Keratinocyte (primary cell): ENCODE data around the gene PVALB. TPM values are rescaled to one million over a fixed set of nuclear protein-coding genes. Genes with fewer than 3 reads are reported as not detected.

Source experiments
- DNase-seq: peaks from one replicate; pipeline ENCODE4 v3.0.0-alpha.2; 2011; ENCODE audit warnings: low read depth, missing footprints, low spot score
- FAIRE-seq: peaks from 2 replicates; lab custom pipeline; 2011; peaks lifted over from hg19 to GRCh38; lab: Jason Lieb, UNC
- H2AFZ ChIP-seq: 2 replicates; pipeline ENCODE4 v1.6.0; 2012; ENCODE audit warnings: low read length, control low read depth, inconsistent platforms; ENCODE audit not compliant: control insufficient read depth
- H3K27ac ChIP-seq: 2 replicates; pipeline ENCODE4 v1.5.1; 2011; ENCODE audit warnings: low read length; ENCODE audit not compliant: control insufficient read depth, insufficient read depth
- H3K27me3 ChIP-seq: 3 replicates; pipeline ENCODE4 v1.6.0; 2011; ENCODE audit warnings: low read length; ENCODE audit not compliant: control insufficient read depth, insufficient read depth; ENCODE audit errors: extremely low read depth
- H3K36me3 ChIP-seq, 2 experiments: 2 replicates in 1 of 2; 3 replicates in 1 of 2; pipeline ENCODE4 v1.5.1; 2011; ENCODE audit warnings: low read length in 2 of 2, mild to moderate bottlenecking in 1 of 2; ENCODE audit not compliant: control insufficient read depth in 2 of 2, insufficient read depth in 2 of 2; ENCODE audit errors: extremely low read depth in 1 of 2
- H3K4me1 ChIP-seq: 3 replicates; pipeline ENCODE4 v1.5.1; 2011; ENCODE audit warnings: low read length; ENCODE audit not compliant: control insufficient read depth, insufficient read depth; ENCODE audit errors: extremely low read depth
- H3K4me2 ChIP-seq: 3 replicates; pipeline ENCODE4 v1.6.0; 2011; ENCODE audit warnings: low read depth, low read length; ENCODE audit not compliant: control insufficient read depth, insufficient read depth; ENCODE audit errors: extremely low read depth
- H3K4me3 ChIP-seq, 3 experiments: fragments of 200-600 bp in 1 of 3; sonication (generic) in 1 of 3; 2 replicates in 2 of 3; 3 replicates in 1 of 3; pipeline ENCODE4 v1.5.1; 2011 to 2016; ENCODE audit warnings: low read length in 3 of 3, mild to moderate bottlenecking in 3 of 3, control low read depth in 2 of 3, inconsistent platforms in 1 of 3, low read depth in 1 of 3, mixed read lengths in 1 of 3, mixed run types in 1 of 3, moderate library complexity in 1 of 3; ENCODE audit not compliant: control insufficient read depth in 2 of 3, insufficient read depth in 2 of 3; ENCODE audit errors: extremely low read depth in 1 of 3
- H3K79me2 ChIP-seq: 2 replicates; pipeline ENCODE4 v1.6.0; 2012; ENCODE audit warnings: low read length; ENCODE audit not compliant: control insufficient read depth, insufficient read depth
- H3K9ac ChIP-seq: 3 replicates; pipeline ENCODE4 v1.6.0; 2011; ENCODE audit warnings: low read length; ENCODE audit not compliant: control insufficient read depth, insufficient read depth; ENCODE audit errors: extremely low read depth
- H3K9me1 ChIP-seq: 3 replicates; pipeline ENCODE4 v1.6.0; 2011; ENCODE audit warnings: low read length; ENCODE audit not compliant: control insufficient read depth, insufficient read depth; ENCODE audit errors: extremely low read depth
- H3K9me3 ChIP-seq: 2 replicates; pipeline ENCODE4 v1.5.1; 2012; ENCODE audit warnings: low read depth, low read length; ENCODE audit not compliant: control insufficient read depth
- H4K20me1 ChIP-seq: 3 replicates; pipeline ENCODE4 v1.6.0; 2011; ENCODE audit warnings: low read length; ENCODE audit not compliant: control insufficient read depth, insufficient read depth; ENCODE audit errors: extremely low read depth
- EZH2 ChIP-seq: IDR thresholded peaks from one replicate; pipeline ENCODE4 v1.6.1; 2012; ENCODE audit warnings: inconsistent platforms, mild to moderate bottlenecking, low read length, moderate library complexity
- dilution Hi-C: fragments of 300-500 bp; cut with MboI; formaldehyde crosslinking; loops from one replicate; pipeline ENCODE4 v1.7.0; 2020; ENCODE audit warnings: low sequenced_read_pairs; ENCODE audit not compliant: extremely low pct_ligation_motif_present
- polyA plus RNA-seq, 5 experiments: library from polyadenylated mRNA; depleted of rRNA in 3 of 5; stranded (reverse) in 3 of 5; stranded (forward) in 1 of 5; unstranded in 1 of 5; fragments of >200 nt; gene quantifications; 1 replicate in 1 of 5; 2 replicates in 3 of 5; 3 replicates in 1 of 5; pipeline versions ENCODE4 v1.2.1 to v1.2.3, GENCODE V29; 2011 to 2012; ENCODE audit warnings: missing spikeins in 2 of 5, low read depth in 1 of 5, low replicate concordance in 1 of 5
- TF ChIP-seq, protein P1 (sequence below), 3 experiments: IDR thresholded peaks in 1 of 3; conservative IDR thresholded peaks in 1 of 3; optimal IDR thresholded peaks in 1 of 3; 2 replicates in 2 of 3; 3 replicates in 1 of 3; pipeline versions ENCODE3 to v1.5.1; 2011; ENCODE audit warnings: low read length in 3 of 3, mild to moderate bottlenecking in 3 of 3, moderate library complexity in 2 of 3, control low read depth in 1 of 3, inconsistent platforms in 1 of 3; ENCODE audit not compliant: insufficient read depth in 2 of 3; ENCODE audit errors: extremely low read depth in 1 of 3

Gene PVALB
- polyA plus RNA-seq, 1 donor (not counting 4 experiments of a cell fraction or from before 2014, with no cell fraction given), result not detected

GRCh38 chr22:36819112-36819511 is 2.3 kb upstream of the PVALB start:
- dilution Hi-C loops, result no loop called here
- H3K4me3 ChIP-seq, result no peak overlapping the region
- no peaks in the 10 kb centered on the region for H3K79me2 ChIP-seq
- no peak for DNase-seq
- peaks cover 66% of the 10 kb centered on the region for H3K27me3 ChIP-seq
- H3K9me3 ChIP-seq, result no peaks in the 10 kb centered on the region
- no peak for FAIRE-seq
- H3K4me1 ChIP-seq, result no peaks in the 10 kb centered on the region
- H3K9ac ChIP-seq, result no peak overlapping the region
- H2AFZ ChIP-seq, result no peak overlapping the region
- no peak overlapping the region for H3K27ac ChIP-seq
- no peaks in the 10 kb centered on the region for H4K20me1 ChIP-seq
- TF ChIP-seq EZH2, result no peak
- TF ChIP-seq, protein P1, sequence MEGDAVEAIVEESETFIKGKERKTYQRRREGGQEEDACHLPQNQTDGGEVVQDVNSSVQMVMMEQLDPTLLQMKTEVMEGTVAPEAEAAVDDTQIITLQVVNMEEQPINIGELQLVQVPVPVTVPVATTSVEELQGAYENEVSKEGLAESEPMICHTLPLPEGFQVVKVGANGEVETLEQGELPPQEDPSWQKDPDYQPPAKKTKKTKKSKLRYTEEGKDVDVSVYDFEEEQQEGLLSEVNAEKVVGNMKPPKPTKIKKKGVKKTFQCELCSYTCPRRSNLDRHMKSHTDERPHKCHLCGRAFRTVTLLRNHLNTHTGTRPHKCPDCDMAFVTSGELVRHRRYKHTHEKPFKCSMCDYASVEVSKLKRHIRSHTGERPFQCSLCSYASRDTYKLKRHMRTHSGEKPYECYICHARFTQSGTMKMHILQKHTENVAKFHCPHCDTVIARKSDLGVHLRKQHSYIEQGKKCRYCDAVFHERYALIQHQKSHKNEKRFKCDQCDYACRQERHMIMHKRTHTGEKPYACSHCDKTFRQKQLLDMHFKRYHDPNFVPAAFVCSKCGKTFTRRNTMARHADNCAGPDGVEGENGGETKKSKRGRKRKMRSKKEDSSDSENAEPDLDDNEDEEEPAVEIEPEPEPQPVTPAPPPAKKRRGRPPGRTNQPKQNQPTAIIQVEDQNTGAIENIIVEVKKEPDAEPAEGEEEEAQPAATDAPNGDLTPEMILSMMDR (optimal IDR thresholded peaks at IDR 0.05 in 1 of 3, IDR thresholded peaks at IDR 0.05 in 1 of 3, conservative IDR thresholded peaks at IDR 0.05 in 1 of 3; ENCODE audit: extremely low read depth in 1 of 3, insufficient read depth in 2 of 3, low read length in 3 of 3), result no peak
- no peaks in the 10 kb centered on the region for H3K36me3 ChIP-seq
- H3K4me2 ChIP-seq, result no peak overlapping the region
- no peaks in the 10 kb centered on the region for H3K9me1 ChIP-seq

GRCh38 chr22:36818010-36818642 is 1.3 kb upstream of the PVALB start:
- no peak for DNase-seq
- Histone ChIP-seq H3K9me1 (no peaks in the 10 kb centered on the region), H3K79me2 (no peaks in the 10 kb centered on the region), H3K4me3 (no peak overlapping the region), H4K20me1 (no peaks in the 10 kb centered on the region), H3K9ac (no peak overlapping the region), H3K36me3 (no peaks in the 10 kb centered on the region), H3K4me2 (no peak overlapping the region), H3K27me3 (peaks cover 73% of the 10 kb centered on the region), H3K27ac (no peak overlapping the region), H2AFZ (no peak overlapping the region), H3K9me3 (no peaks in the 10 kb centered on the region), H3K4me1 (no peaks in the 10 kb centered on the region)
- no peak for TF ChIP-seq EZH2
- FAIRE-seq, result no peak
- dilution Hi-C loops, result no loop called here

- TF ChIP-seq EZH2, result no peak
- TF ChIP-seq, protein P1 (optimal IDR thresholded peaks at IDR 0.05 in 1 of 3, IDR thresholded peaks at IDR 0.05 in 1 of 3, conservative IDR thresholded peaks at IDR 0.05 in 1 of 3; ENCODE audit: extremely low read depth in 1 of 3, insufficient read depth in 2 of 3, low read length in 3 of 3), result no peak
- no peaks in the 10 kb centered on the region for H3K79me2 ChIP-seq
- H3K36me3 ChIP-seq, result no peaks in the 10 kb centered on the region
- DNase-seq, result no peak
- no peak overlapping the region for H3K9ac ChIP-seq
- no peaks in the 10 kb centered on the region for H3K4me1 ChIP-seq
- no peak overlapping the region for H3K4me2 ChIP-seq
- no peak overlapping the region for H2AFZ ChIP-seq
- H4K20me1 ChIP-seq, result no peaks in the 10 kb centered on the region
- no peak for FAIRE-seq
- H3K27ac ChIP-seq, result no peak overlapping the region
- dilution Hi-C loops, result no loop called here
- no peaks in the 10 kb centered on the region for H3K9me3 ChIP-seq
- peaks cover 73% of the 10 kb centered on the region for H3K27me3 ChIP-seq
- no peaks in the 10 kb centered on the region for H3K9me1 ChIP-seq
- H3K4me3 ChIP-seq, result no peak overlapping the region
Measured at GRCh38 chr22:36817525-36817848, 652 bp upstream of the PVALB start.
